ENCODE results near the gene MYPN. TPM values are rescaled to one million over a fixed set of nuclear protein-coding genes. Genes with fewer than 3 reads are reported as not detected.

The MYPN gene
- total RNA-seq, 2 donors from 2014 or later, result 0.07 to 0.27 TPM

GRCh38 chr10:68138526-68138925, 29.2 kb downstream of the MYPN start:
- DNase-seq, result no peak
- intact Hi-C loops (cut with DNase I), result no loop called here
- no peaks in the 10 kb centered on the region for H3K36me3 ChIP-seq
- H3K27ac ChIP-seq, result no peak overlapping the region
- no peak for TF ChIP-seq CTCF (IDR thresholded peaks at IDR 0.05)
- H3K4me3 ChIP-seq, result no peak overlapping the region
- no peaks in the 10 kb centered on the region for H3K4me1 ChIP-seq
- no peak overlapping the region for H3K9ac ChIP-seq (ENCODE audit: low read depth in 2 of 2, low read length in 2 of 2)
- no peaks in the 10 kb centered on the region for H3K27me3 ChIP-seq
- no peaks in the 10 kb centered on the region for H3K9me3 ChIP-seq

GRCh38 chr10:68139448-68140272, 30.4 kb downstream of the MYPN start:
- intact Hi-C loops (cut with DNase I), result no loop called here
- H3K9ac ChIP-seq (ENCODE audit: low read depth in 2 of 2, low read length in 2 of 2), result no peak overlapping the region
- no peak overlapping the region for H3K4me3 ChIP-seq
- TF ChIP-seq CTCF (IDR thresholded peaks at IDR 0.05), result no peak
- no peaks in the 10 kb centered on the region for H3K4me1 ChIP-seq
- no peaks in the 10 kb centered on the region for H3K9me3 ChIP-seq
- no peak for DNase-seq
- no peaks in the 10 kb centered on the region for H3K36me3 ChIP-seq
- no peak overlapping the region for H3K27ac ChIP-seq
- no peaks in the 10 kb centered on the region for H3K27me3 ChIP-seq

- H3K27ac ChIP-seq, result no peak overlapping the region
- no peak overlapping the region for H3K9ac ChIP-seq (ENCODE audit: low read depth in 2 of 2, low read length in 2 of 2)
- no peaks in the 10 kb centered on the region for H3K36me3 ChIP-seq
- no peaks in the 10 kb centered on the region for H3K27me3 ChIP-seq
- H3K4me3 ChIP-seq, result no peak overlapping the region
- H3K9me3 ChIP-seq, result no peaks in the 10 kb centered on the region
- no peak for DNase-seq
- intact Hi-C loops (cut with DNase I), result no loop called here
- no peak for TF ChIP-seq CTCF (IDR thresholded peaks at IDR 0.05)
- H3K4me1 ChIP-seq, result no peaks in the 10 kb centered on the region
Measured at GRCh38 chr10:68142761-68143160, 33.5 kb downstream of the MYPN start.

- no peak for TF ChIP-seq CTCF (IDR thresholded peaks at IDR 0.05)
- DNase-seq, result no peak
- Histone ChIP-seq H3K4me3 (no peak overlapping the region), H3K9me3 (no peaks in the 10 kb centered on the region), H3K36me3 (no peaks in the 10 kb centered on the region), H3K27ac (no peak overlapping the region), H3K4me1 (no peaks in the 10 kb centered on the region), H3K27me3 (no peaks in the 10 kb centered on the region), H3K9ac (ENCODE audit: low read depth in 2 of 2, low read length in 2 of 2) (no peak overlapping the region)
- intact Hi-C loops (cut with DNase I), result no loop called here
Measured at GRCh38 chr10:68144709-68145108, 35.4 kb downstream of the MYPN start.

- DNase-seq, result no peak
- intact Hi-C loops (cut with DNase I), result no loop called here
- no peaks in the 10 kb centered on the region for H3K4me1 ChIP-seq
- no peak overlapping the region for H3K9ac ChIP-seq (ENCODE audit: low read depth in 2 of 2, low read length in 2 of 2)
- H3K27me3 ChIP-seq, result no peaks in the 10 kb centered on the region
- TF ChIP-seq CTCF (IDR thresholded peaks at IDR 0.05), result no peak
- no peak overlapping the region for H3K27ac ChIP-seq
- no peak overlapping the region for H3K4me3 ChIP-seq
- H3K9me3 ChIP-seq, result no peaks in the 10 kb centered on the region
- H3K36me3 ChIP-seq, result no peaks in the 10 kb centered on the region
Measured at GRCh38 chr10:68145705-68146104, 36.4 kb downstream of the MYPN start.

Measured in colonic mucosa (tissue), 4 donors.